Smooth muscle cell (in vitro differentiated cells): ENCODE measurements around the gene ANKDD1B. TPM values are rescaled to one million over a fixed set of nuclear protein-coding genes. Genes with fewer than 3 reads are reported as not detected.

Experiments used
- DNase-seq: peaks from one replicate; lab custom pipeline; 2025; ENCODE audit not compliant: unreplicated experiment; lab: John Stamatoyannopoulos, UW
- H2AFZ ChIP-seq: fragments of 200-600 bp; sonication (generic); 2 replicates; pipeline ENCODE4 v1.6.0; 2016; ENCODE audit warnings: antibody characterized with exemption, low read depth, mild to moderate bottlenecking
- H3F3A ChIP-seq: fragments of 200-600 bp; sonication (generic); 2 replicates; pipeline ENCODE4 v1.6.0; 2017; ENCODE audit warnings: antibody characterized with exemption, low read depth
- H3K27ac ChIP-seq: fragments of 200-600 bp; sonication (generic); 2 replicates; pipeline ENCODE4 v1.5.1; 2016; ENCODE audit warnings: low read depth, mild to moderate bottlenecking
- H3K27me3 ChIP-seq: fragments of 200-600 bp; sonication (generic); 2 replicates; pipeline ENCODE4 v1.6.1; 2016; ENCODE audit warnings: low read depth, mild to moderate bottlenecking
- H3K36me3 ChIP-seq: fragments of 200-600 bp; sonication (generic); 2 replicates; pipeline ENCODE4 v1.5.1; 2016; ENCODE audit warnings: low read depth
- H3K4me1 ChIP-seq: fragments of 200-600 bp; sonication (generic); 2 replicates; pipeline ENCODE4 v1.5.1; 2016; ENCODE audit warnings: low read depth
- H3K4me2 ChIP-seq: fragments of 200-600 bp; sonication (generic); 2 replicates; pipeline ENCODE4 v1.6.0; 2016; ENCODE audit warnings: mild to moderate bottlenecking
- H3K4me3 ChIP-seq: fragments of 200-600 bp; sonication (generic); 2 replicates; pipeline ENCODE4 v1.5.1; 2016; ENCODE audit warnings: mild to moderate bottlenecking
- H3K79me2 ChIP-seq: fragments of 200-600 bp; sonication (generic); 2 replicates; pipeline ENCODE4 v1.6.0; 2016; ENCODE audit warnings: low read depth, mild to moderate bottlenecking
- H3K9ac ChIP-seq: fragments of 200-600 bp; sonication (generic); 2 replicates; pipeline ENCODE4 v1.6.0; 2016; ENCODE audit warnings: low read depth
- H3K9me3 ChIP-seq: fragments of 200-600 bp; sonication (generic); replicated peaks from 2 replicates; pipeline ENCODE4 v1.5.1; 2016; ENCODE audit warnings: low read depth
- H4K20me1 ChIP-seq: fragments of 200-600 bp; sonication (generic); 2 replicates; pipeline ENCODE4 v1.6.0; 2016; ENCODE audit warnings: low read depth
- CTCF ChIP-seq: fragments of 200-600 bp; sonication (generic); IDR thresholded peaks from 2 replicates; pipeline ENCODE4 v1.5.1; 2017; ENCODE audit warnings: borderline replicate concordance, mild to moderate bottlenecking, antibody characterized with exemption; ENCODE audit not compliant: insufficient read depth, poor library complexity, severe bottlenecking
- WGBS: methylation state at CpG from one replicate; pipeline ENCODE4 v1.1.7; 2016; ENCODE audit warnings: low lambda C conversion rate; 5-methylcytosine and 5-hydroxymethylcytosine counted together
- polyA plus RNA-seq: library from polyadenylated mRNA; unstranded; fragments of >200 nt; fragmentation: Nextera tagmentation; extraction: Ambion mirVana; gene quantifications from 2 replicates; pipeline ENCODE4 v1.2.1, GENCODE V29; 2016
- total RNA-seq: library from RNA; depleted of rRNA; stranded (reverse); fragments of >200 nt; gene quantifications from 2 replicates; pipeline ENCODE4 v1.2.3, GENCODE V29; 2014

The ANKDD1B gene
- total and polyA plus RNA-seq, 2 experiments from 2014 or later, result 0.18 TPM; not detected in 1

- Histone ChIP-seq H3F3A (no peaks in the 10 kb centered on the region), H3K79me2 (no peaks in the 10 kb centered on the region), H3K9ac (no peak overlapping the region), H3K4me2 (no peak overlapping the region), H3K27me3 (no peaks in the 10 kb centered on the region), H3K36me3 (peaks cover 10% of the 10 kb centered on the region), H2AFZ (no peak overlapping the region), H4K20me1 (no peaks in the 10 kb centered on the region), H3K27ac (no peak overlapping the region), H3K9me3 (no peaks in the 10 kb centered on the region), H3K4me3 (no peak overlapping the region), H3K4me1 (no peaks in the 10 kb centered on the region)
- 96% methylated on average over 4 of the region's 4 CpGs for WGBS
- no peak for TF ChIP-seq CTCF
- no peak for DNase-seq
These were observed 90.6 kb downstream of the ANKDD1B start for GRCh38 chr5:75701856-75702255.

GRCh38 chr5:75706016-75706415 lies 94.8 kb downstream of the ANKDD1B start:
- no peak for TF ChIP-seq CTCF
- no peaks in the 10 kb centered on the region for H3K27me3 ChIP-seq
- H3F3A ChIP-seq, result no peaks in the 10 kb centered on the region
- H3K9me3 ChIP-seq, result no peaks in the 10 kb centered on the region
- no peak for DNase-seq
- H2AFZ ChIP-seq, result no peak overlapping the region
- H4K20me1 ChIP-seq, result no peaks in the 10 kb centered on the region
- no peak overlapping the region for H3K4me2 ChIP-seq
- H3K79me2 ChIP-seq, result no peaks in the 10 kb centered on the region
- no peaks in the 10 kb centered on the region for H3K4me1 ChIP-seq
- no peak overlapping the region for H3K9ac ChIP-seq
- no peak overlapping the region for H3K4me3 ChIP-seq
- 100% methylated on average over 1 of the region's 1 CpG for WGBS
- H3K36me3 ChIP-seq, result peaks cover 10% of the 10 kb centered on the region
- no peak overlapping the region for H3K27ac ChIP-seq

- DNase-seq, result no peak
- no peaks in the 10 kb centered on the region for H3K9me3 ChIP-seq
- no peak overlapping the region for H3K4me2 ChIP-seq
- H2AFZ ChIP-seq, result no peak overlapping the region
- no peaks in the 10 kb centered on the region for H3K79me2 ChIP-seq
- H3K27ac ChIP-seq, result no peak overlapping the region
- 52% methylated on average over 3 of the region's 3 CpGs for WGBS
- no peaks in the 10 kb centered on the region for H3K4me1 ChIP-seq
- H3K27me3 ChIP-seq, result no peaks in the 10 kb centered on the region
- no peak for TF ChIP-seq CTCF
- H3K36me3 ChIP-seq, result peaks cover 10% of the 10 kb centered on the region
- no peaks in the 10 kb centered on the region for H4K20me1 ChIP-seq
- no peak overlapping the region for H3K4me3 ChIP-seq
- no peaks in the 10 kb centered on the region for H3F3A ChIP-seq
- H3K9ac ChIP-seq, result no peak overlapping the region
These were observed 95.5 kb downstream of the ANKDD1B start for GRCh38 chr5:75706775-75707174.

GRCh38 chr5:75707911-75708509 lies 96.8 kb downstream of the ANKDD1B start:
- Histone ChIP-seq H3K36me3 (peaks cover 5% of the 10 kb centered on the region), H3K4me3 (no peak overlapping the region), H3K4me1 (no peaks in the 10 kb centered on the region), H3K9me3 (no peaks in the 10 kb centered on the region), H3K4me2 (no peak overlapping the region), H3K27ac (no peak overlapping the region), H3F3A (no peaks in the 10 kb centered on the region), H2AFZ (no peak overlapping the region), H3K79me2 (no peaks in the 10 kb centered on the region), H3K27me3 (no peaks in the 10 kb centered on the region), H4K20me1 (no peaks in the 10 kb centered on the region), H3K9ac (no peak overlapping the region)
- TF ChIP-seq CTCF, result no peak
- no peak for DNase-seq
- WGBS, result 56% methylated on average over 1 of the region's 1 CpG
